ENCODE results near the gene PSAT1.

DNA sequence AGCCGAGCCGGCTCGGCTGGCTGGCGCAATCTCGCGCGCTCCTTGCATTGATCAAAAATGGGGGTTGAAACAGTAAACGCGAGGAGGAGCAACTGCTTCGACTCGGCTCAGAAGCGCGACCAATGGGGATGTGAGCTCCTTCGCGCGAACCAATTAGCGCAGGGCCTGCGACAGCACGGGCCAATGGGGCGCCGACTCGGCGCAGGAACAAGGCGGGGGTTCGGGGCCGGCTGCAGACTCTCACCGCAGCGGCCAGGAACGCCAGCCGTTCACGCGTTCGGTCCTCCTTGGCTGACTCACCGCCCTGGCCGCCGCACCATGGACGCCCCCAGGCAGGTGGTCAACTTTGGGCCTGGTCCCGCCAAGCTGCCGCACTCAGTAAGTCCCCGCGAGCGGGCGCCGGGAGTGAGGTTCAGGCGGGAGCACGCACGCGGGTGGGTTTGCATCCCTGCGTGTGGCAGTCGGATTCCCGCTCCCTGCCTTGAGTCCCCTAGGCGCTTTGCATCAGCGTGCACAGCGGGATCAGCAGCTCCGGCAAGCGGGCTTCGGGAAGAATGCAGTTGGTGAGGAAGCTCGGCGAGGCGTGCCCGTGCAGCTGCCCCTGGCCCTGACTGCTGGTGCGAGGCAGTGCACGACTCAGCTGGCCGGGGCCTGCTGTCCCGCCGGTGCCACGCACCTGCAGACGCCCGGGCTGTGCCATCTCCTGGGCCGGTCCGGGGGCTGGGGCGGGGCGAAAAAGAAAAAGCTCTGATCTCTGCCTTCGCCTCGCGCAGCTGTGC, at the start of gene PSAT1:
- TF ChIP-seq, protein P1, sequence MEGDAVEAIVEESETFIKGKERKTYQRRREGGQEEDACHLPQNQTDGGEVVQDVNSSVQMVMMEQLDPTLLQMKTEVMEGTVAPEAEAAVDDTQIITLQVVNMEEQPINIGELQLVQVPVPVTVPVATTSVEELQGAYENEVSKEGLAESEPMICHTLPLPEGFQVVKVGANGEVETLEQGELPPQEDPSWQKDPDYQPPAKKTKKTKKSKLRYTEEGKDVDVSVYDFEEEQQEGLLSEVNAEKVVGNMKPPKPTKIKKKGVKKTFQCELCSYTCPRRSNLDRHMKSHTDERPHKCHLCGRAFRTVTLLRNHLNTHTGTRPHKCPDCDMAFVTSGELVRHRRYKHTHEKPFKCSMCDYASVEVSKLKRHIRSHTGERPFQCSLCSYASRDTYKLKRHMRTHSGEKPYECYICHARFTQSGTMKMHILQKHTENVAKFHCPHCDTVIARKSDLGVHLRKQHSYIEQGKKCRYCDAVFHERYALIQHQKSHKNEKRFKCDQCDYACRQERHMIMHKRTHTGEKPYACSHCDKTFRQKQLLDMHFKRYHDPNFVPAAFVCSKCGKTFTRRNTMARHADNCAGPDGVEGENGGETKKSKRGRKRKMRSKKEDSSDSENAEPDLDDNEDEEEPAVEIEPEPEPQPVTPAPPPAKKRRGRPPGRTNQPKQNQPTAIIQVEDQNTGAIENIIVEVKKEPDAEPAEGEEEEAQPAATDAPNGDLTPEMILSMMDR (conservative IDR thresholded peaks at IDR 0.05; ENCODE audit: low read depth, low read length), result no peak
- TF ChIP-seq EZH2 (IDR thresholded peaks at IDR 0.05; ENCODE audit: borderline replicate concordance, low read depth, low read length, poor library complexity, severe bottlenecking), result no peak
